OCI-LY7 (cell line): ENCODE data around the gene CRADD.

ENCODE experiments used
- CTCF ChIP-seq: fragments of 200-600 bp; sonication (generic); conservative IDR thresholded peaks from 2 replicates; pipeline ENCODE4 v1.5.1; 2014; ENCODE audit warnings: mild to moderate bottlenecking, antibody characterized with exemption, low read length, moderate library complexity, mixed read lengths
- EZH2phosphoT487 ChIP-seq: fragments of 200-600 bp; sonication (generic); IDR thresholded peaks from 2 replicates; pipeline ENCODE4 v1.6.1; 2018; ENCODE audit warnings: low read depth, borderline replicate concordance, mild to moderate bottlenecking, mixed run types, antibody characterized with exemption, low read length, moderate library complexity, mixed read lengths

- TF ChIP-seq CTCF (peak; percentile 30; the same call in 1 of the 2 replicates), EZH2phosphoT487 (no peak)
Observed at GRCh38 chr12:93766796-93767523, 89.8 kb downstream of the CRADD start.
